ENCODE measurements around the gene GPRC5C. TPM values are rescaled to one million over a fixed set of nuclear protein-coding genes. Genes with fewer than 3 reads are reported as not detected.
A peak's percentile ranks its signal among the peaks of the same experiment; 100 is the strongest.

The GPRC5C gene
- total and polyA plus RNA-seq, 2 of the 8 experiments (the other 6 are each of a cell fraction or from before 2014, with no cell fraction given) = 18.3 to 55.8 TPM

- ChIA-PET POLR2A (ENCODE audit: partially characterized antibody) (interaction anchor here (1.3 to 1.4 kb wide), 2 partner anchors 8 to 25 kb away, joined by 3 read pairs; no protein-coding TSS in a partner anchor), CTCF (ENCODE audit: partially characterized antibody) (interaction anchor here (0.7 to 7.4 kb wide), 15 partner anchors 15 to 400 kb away, joined by 3 to 47 read pairs (median 4); no protein-coding TSS in a partner anchor)
- WGBS, 2 experiments (ENCODE audit: extremely low coverage in 1 of 2, insufficient coverage in 1 of 2, insufficient read length in 1 of 2, insufficient replicate concordance in 2 of 2, low coverage in 1 of 2, low lambda C conversion rate in 2 of 2, missing lambda C conversion rate in 1 of 2) = 73% methylated on average over 3 of the region's 3 CpGs; no CpG with 5 or more reads in 1 of the 2 experiments
- Histone ChIP-seq H3K9ac (replicated peaks in 1 of 4; ENCODE audit: extremely low read depth in 1 of 4, low read depth in 3 of 4, low read length in 3 of 4) (no peak overlapping the region), H3K4me1 (replicated peaks in 1 of 4; ENCODE audit: control insufficient read depth in 3 of 4, insufficient read depth in 4 of 4, low read length in 3 of 4) (peaks cover 3 to 23% (median 14%) of the 10 kb centered on the region in 4 experiments), H3K56ac (replicated peaks; ENCODE audit: insufficient read length, low read depth, low read length) (no peak overlapping the region), H2AFZ (ENCODE audit: low read length) (no peak overlapping the region), H4K8ac (ENCODE audit: extremely low read depth, insufficient read depth, low read length) (no peak overlapping the region), H2AK5ac (ENCODE audit: low read depth, low read length) (no peak overlapping the region), H2BK15ac (ENCODE audit: low read length) (no peak overlapping the region), H2BK5ac (ENCODE audit: low read depth, low read length) (no peak overlapping the region), H3K79me1 (ENCODE audit: low read depth, low read length) (no peaks in the 10 kb centered on the region), H2BK120ac (replicated peaks; ENCODE audit: low read depth, low read length) (no peak overlapping the region), H3K9me3 (ENCODE audit: insufficient read depth in 2 of 2, low read depth in 1 of 2, low read length in 1 of 2) (0 out of 4 replicates have a peak, but pooled peaks cover 0 to 2% of the 10 kb centered on the region in 2 experiments), H3K36me3 (ENCODE audit: control insufficient read depth in 2 of 4, insufficient read depth in 4 of 4, low read length in 3 of 4) (no peaks in the 10 kb centered on the region), H3K4me3 (ENCODE audit: extremely low read depth in 1 of 4, insufficient read depth in 2 of 4, low read depth in 3 of 4, low read length in 4 of 4) (no peak overlapping the region), H2BK20ac (ENCODE audit: low read length) (no peak overlapping the region), H2BK12ac (ENCODE audit: low read depth, low read length) (no peak overlapping the region), H3K27me3 (replicated peaks in 1 of 4; ENCODE audit: control insufficient read depth in 3 of 4, extremely low read depth in 1 of 4, insufficient read depth in 3 of 4, low read length in 3 of 4) (no peaks in the 10 kb centered on the region), H4K91ac (replicated peaks; ENCODE audit: insufficient read length, low read length) (no peak overlapping the region), H3K18ac (ENCODE audit: extremely low read depth, low read length) (no peak overlapping the region), H4K20me1 (replicated peaks in 1 of 2; ENCODE audit: control insufficient read depth in 1 of 2, insufficient read depth in 2 of 2, low read length in 2 of 2) (no peaks in the 10 kb centered on the region), H3K23me2 (ENCODE audit: low read depth, low read length) (no peaks in the 10 kb centered on the region; the same call in 1 of the 2 replicates), H3K23ac (ENCODE audit: insufficient read length) (no peak overlapping the region), H4K5ac (ENCODE audit: insufficient read length, low read depth, low read length) (no peak overlapping the region), H3K14ac (ENCODE audit: insufficient read length) (no peak overlapping the region), H3K27ac (ENCODE audit: low read depth, low read length) (no peak overlapping the region), H3K4ac (replicated peaks; ENCODE audit: insufficient read length, low read depth, low read length) (no peak overlapping the region), H3K4me2 (ENCODE audit: insufficient read depth in 1 of 2, low read depth in 2 of 2, low read length in 2 of 2) (no peak overlapping the region), H3K79me2 (ENCODE audit: control insufficient read depth in 1 of 2, insufficient read depth in 2 of 2, low read length in 2 of 2) (no peaks in the 10 kb centered on the region)
- TF ChIP-seq KDM1A (IDR thresholded peaks at IDR 0.05; ENCODE audit: borderline replicate concordance, low read length) = 0 out of 2 replicates have a peak, but pooled peaks have one; percentile 19
- 0 out of 2 replicates have a peak, but pooled peaks have one; percentile 15 for TF ChIP-seq MAX (IDR thresholded peaks at IDR 0.05)
- no peak for TF ChIP-seq POLR2AphosphoS5 (IDR thresholded peaks at IDR 0.05; ENCODE audit: low read depth, low read length)
- no peak for TF ChIP-seq RFX5 (IDR thresholded peaks at IDR 0.05; ENCODE audit: borderline replicate concordance, low read depth, low read length)
- TF ChIP-seq CTCF (IDR thresholded peaks at IDR 0.05; ENCODE audit: control extremely low read depth in 1 of 3, insufficient read depth in 1 of 3, low read depth in 1 of 3, low read length in 3 of 3) = peak; percentile 14 to 27 (median 15); a peak in 3 of 4 replicates
- TF ChIP-seq BCL11A (IDR thresholded peaks at IDR 0.05; ENCODE audit: low read depth in 2 of 2, low read length in 2 of 2) = no peak
- no peak for TF ChIP-seq TBP (IDR thresholded peaks at IDR 0.05; ENCODE audit: low read depth, low read length)
- TF ChIP-seq RAD21 (IDR thresholded peaks at IDR 0.05 in 1 of 2, conservative IDR thresholded peaks at IDR 0.05 in 1 of 2; ENCODE audit: low read depth in 2 of 2, low read length in 2 of 2) = peak; percentile 27 to 52; a peak in 3 of 4 replicates
- FAIRE-seq (no peak), DNase-seq (ENCODE audit: low read depth in 1 of 2, low spot score in 2 of 2) (no peak)
These were observed 23.6 kb upstream of the GPRC5C start for GRCh38 chr17:74408262-74408661.
